HG02642 (cell line): ENCODE data around the gene ARHGAP10.

Experiments used
- ATAC-seq: cut with Tn5 transposase; IDR thresholded peaks from one replicate; pipeline ENCODE4 v1.9.1; 2021; ENCODE audit warnings: mild to moderate bottlenecking; ENCODE audit not compliant: unreplicated experiment, poor library complexity

The ARHGAP10 gene

GRCh38 chr4:148109216-148109615, 377.3 kb downstream of the ARHGAP10 start:
- ATAC-seq, result no peak

- ATAC-seq, result no peak
Observed at GRCh38 chr4:148110169-148110568, 378.3 kb downstream of the ARHGAP10 start.

- no peak for ATAC-seq
Observed at GRCh38 chr4:148112231-148112982, 380.5 kb downstream of the ARHGAP10 start.

- no peak for ATAC-seq
Observed at GRCh38 chr4:148114436-148114835, 382.5 kb downstream of the ARHGAP10 start.

GRCh38 chr4:148116264-148116663, 384.4 kb downstream of the ARHGAP10 start:
- no peak for ATAC-seq

- ATAC-seq, result no peak
Observed at GRCh38 chr4:148116969-148117368, 385.1 kb downstream of the ARHGAP10 start.

GRCh38 chr4:148118179-148118578, 386.3 kb downstream of the ARHGAP10 start:
- no peak for ATAC-seq

GRCh38 chr4:148118633-148119032, 386.7 kb downstream of the ARHGAP10 start:
- no peak for ATAC-seq

- no peak for ATAC-seq
Observed at GRCh38 chr4:148120216-148120615, 388.3 kb downstream of the ARHGAP10 start.
